ENCODE measurements around the gene RIPPLY1.

The RIPPLY1 gene, protein sequence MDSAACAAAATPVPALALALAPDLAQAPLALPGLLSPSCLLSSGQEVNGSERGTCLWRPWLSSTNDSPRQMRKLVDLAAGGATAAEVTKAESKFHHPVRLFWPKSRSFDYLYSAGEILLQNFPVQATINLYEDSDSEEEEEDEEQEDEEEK

DNA sequence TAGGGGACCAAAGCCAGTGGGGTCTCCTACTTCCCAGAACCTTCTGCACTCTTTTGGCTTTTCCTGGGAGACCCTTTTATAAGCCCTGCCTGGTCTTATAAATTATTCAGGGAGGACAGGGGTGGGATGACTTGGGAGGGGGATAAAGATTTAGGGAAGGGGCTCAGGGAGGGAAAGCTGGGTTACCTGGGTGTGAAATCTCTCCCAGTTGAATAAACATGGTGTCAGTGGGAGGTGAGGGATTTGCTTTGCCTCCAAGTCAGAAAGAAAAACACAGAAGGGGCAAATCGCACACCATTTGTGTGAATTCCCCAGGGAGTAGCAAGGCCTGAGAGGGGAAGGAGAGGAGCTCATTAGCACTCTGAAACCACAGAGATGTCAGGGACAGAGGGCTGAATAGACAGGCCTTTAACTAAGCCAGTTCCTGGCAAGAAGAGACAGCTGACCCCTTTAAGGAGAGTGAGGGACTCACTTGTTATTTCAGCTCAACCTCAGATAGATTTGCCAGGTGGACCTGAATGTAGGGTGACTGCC lies at the start of gene RIPPLY1:
Gene RIPPLY1, minus strand, starts transcription at position 51 of the 534 bp plus-strand sequence. CDS start 54 bp downstream, outside the sequence.
- DNase-seq (ENCODE audit: low read depth in 1 of 2, low spot score in 1 of 2) = no peak

DNA sequence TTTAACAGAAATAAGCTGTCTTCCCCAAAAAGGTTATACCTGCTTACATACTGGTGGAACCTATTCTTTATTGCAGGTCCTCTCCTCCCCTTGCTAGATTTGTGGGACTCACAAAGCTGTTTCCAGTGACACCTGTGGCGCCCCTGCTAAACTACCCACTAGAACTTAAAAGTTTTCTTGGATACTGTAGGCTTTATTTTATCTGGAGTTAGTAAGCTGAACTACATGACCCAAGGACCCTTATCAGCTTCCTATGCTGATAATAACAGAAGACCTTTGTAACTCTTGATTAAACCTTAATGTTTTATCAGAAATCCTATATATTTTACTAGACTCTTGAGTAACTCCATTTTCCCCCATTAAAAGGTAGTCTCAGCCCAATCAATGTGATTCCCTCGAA lies 49.4 kb upstream of the RIPPLY1 start:
- DNase-seq (ENCODE audit: low read depth in 1 of 2, low spot score in 1 of 2) = no peak

DNA sequence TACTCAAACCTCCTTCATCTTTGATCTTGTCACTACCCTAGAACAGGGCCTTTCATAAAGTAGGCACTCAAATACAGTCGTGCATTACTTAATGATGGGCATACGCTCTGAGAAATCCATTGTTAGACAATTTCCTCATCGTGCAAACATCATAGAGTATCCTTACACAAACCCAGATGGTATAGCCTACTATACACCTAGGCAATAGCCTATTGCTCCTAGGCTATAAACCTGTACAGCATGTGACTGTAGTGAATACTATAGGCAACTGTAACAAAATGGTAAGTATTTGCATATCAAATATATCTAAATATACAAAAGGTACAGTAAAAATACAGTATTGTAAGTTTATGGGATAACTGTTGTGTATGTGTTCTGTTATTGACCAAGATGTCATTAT lies 48.9 kb upstream of the RIPPLY1 start:
- DNase-seq (ENCODE audit: low read depth in 1 of 2, low spot score in 1 of 2) = no peak

DNA sequence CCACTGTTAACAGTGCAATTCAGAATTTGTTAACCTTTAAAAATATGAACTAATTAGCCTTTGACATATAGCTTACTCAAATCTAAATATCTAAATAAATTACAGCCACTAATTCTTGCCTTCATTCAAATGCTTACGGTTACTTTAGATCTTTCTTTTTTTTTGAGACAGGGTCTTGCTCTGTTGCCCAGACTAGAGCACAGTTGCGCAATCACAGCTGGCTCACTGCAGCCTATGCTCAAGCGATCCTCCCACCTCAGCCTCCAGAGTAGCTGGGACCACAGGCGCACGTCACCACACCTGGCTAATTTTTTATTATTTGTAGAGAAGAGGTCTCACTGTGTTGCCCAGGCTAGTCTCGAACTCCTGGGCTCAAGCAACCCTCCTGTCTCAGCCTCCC lies 48.1 kb upstream of the RIPPLY1 start:
- no peak for DNase-seq (ENCODE audit: low read depth in 1 of 2, low spot score in 1 of 2)

DNA sequence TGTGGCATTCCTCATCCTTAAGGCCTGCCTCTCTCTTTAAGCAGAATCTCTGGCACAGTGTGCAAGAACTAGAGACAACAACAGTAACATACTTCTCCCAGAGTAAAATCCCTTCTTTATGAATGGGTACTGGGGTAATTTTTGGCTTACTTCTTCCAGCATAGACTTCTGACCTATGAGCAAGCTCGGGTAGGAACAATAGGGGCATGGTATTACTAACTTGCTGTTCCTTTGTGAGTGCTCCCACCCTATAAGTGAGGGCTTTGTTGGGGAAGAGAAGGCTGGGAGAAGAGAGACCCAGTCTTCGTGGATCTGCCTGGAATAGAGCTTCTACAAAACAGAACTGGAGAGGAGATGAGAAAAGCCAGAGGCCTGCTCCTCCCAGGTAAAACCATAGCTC lies 47.2 kb upstream of the RIPPLY1 start:
- no peak for DNase-seq (ENCODE audit: low read depth in 1 of 2, low spot score in 1 of 2)

DNA sequence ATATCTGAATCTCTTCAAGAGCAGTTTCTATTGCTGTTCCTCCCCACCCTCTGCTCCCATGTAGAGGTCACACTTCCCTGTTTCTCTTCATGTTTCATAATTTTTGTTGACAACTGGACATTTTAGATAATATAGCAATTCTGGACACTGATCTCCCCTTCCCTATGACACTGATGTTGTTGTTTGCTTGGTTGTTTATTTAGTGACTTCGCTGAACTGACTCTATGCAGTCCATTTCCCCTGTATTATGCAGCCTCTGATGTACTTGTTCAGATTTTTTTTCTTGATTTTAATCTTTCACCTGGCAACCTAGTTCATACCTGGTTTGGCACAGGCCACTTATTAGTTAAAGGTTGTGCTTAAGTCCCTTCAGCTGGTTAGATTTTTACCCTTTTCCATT lies 46.2 kb upstream of the RIPPLY1 start:
- no peak for DNase-seq (ENCODE audit: low read depth in 1 of 2, low spot score in 1 of 2)

DNA sequence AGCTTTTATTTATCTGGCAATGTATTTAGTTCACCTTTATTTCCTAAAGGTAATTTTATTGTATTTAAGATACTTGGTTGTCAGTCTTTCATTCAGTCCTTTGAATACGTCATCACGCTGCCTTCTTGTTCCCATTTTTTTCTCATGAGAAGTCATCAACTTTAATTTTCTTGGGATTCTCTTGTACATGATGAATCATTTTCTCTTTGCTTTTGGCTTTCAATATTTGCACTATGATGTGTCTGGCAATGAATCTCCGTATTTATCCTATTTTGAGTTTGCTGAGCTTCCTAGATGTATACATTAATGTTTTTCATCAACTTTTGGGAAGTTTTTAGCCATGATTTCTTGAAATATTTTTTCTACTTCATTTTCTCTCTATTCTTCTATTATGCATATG lies 45.5 kb upstream of the RIPPLY1 start:
- DNase-seq (ENCODE audit: low read depth in 1 of 2, low spot score in 1 of 2) = no peak

DNA sequence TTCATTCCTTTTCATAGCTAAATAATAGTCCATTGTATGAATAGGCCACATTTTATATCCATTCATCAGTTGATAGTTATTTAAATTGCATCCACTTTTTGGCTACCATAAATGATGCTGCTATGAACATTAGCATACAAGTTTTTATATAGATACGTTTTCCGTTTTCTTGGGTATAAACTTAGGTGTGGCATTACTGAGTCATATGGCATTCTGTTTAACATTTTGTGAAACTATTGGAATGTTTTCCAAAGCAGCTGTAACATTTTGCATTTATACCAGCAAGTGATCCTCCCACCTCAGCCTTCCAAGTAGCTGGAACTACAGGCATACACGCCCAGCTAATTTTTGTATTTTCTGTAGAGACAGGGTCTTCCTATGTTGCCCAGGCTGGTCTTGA lies 43.3 kb upstream of the RIPPLY1 start:
- no peak for DNase-seq (ENCODE audit: low read depth in 1 of 2, low spot score in 1 of 2)

DNA sequence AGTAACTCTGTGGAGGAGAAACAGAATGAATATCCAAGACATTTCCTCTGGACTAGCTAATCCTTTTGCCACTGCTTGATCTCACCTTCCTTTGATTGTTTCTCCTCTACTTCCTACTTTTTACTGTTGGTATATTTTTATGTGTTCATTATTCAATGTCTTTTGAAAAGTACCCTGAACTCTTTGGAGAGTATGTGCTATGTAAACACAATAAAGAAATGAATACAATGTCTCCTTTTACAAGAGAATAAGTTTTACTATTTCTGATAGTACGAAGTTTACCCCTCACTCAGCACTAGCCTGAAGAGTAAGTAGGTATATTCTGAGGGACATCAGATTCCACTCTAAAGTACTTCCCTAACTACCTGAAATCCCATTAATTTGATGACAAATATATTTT lies 36.9 kb upstream of the RIPPLY1 start:
- no peak for DNase-seq (ENCODE audit: low read depth in 1 of 2, low spot score in 1 of 2)

DNA sequence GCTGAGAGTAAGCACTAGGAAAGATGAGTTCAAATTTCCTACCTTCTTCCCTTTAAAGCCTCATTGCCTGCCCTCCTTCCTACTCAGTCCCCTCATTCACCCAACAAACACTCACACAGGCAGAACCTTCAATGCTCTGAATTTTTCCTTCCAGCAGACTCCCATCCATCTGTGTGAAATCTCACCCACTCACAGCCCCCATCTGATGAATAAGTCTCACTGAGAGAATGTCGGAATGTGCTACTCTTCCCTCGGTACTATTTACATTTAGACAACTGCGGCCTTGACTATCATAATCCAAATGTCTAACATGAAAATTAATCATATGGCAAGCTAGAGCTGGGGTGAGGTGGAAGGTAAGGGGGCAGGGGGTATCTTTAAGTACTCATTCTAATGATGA lies 36.4 kb upstream of the RIPPLY1 start:
- no peak for DNase-seq (ENCODE audit: low read depth in 1 of 2, low spot score in 1 of 2)

DNA sequence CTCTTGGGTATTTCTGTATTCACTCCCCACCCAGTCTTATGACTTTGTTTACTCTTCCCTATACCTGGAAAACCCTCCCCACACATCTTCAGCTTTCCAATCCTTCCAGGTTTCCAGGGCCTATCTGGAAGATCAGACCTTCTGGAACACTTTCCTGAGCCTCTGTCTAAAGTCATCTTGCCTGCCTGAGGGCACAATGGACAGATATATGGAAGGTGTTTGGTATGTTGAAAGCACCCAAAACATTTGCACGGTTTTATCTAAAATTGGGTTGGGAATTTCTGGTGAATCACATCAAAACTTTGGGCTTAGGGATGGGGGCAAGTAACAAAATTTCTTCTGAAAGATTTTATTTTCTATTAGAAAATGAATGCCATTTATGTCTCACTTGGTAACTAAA lies 33.1 kb upstream of the RIPPLY1 start:
- DNase-seq (ENCODE audit: low read depth in 1 of 2, low spot score in 1 of 2) = no peak

DNA sequence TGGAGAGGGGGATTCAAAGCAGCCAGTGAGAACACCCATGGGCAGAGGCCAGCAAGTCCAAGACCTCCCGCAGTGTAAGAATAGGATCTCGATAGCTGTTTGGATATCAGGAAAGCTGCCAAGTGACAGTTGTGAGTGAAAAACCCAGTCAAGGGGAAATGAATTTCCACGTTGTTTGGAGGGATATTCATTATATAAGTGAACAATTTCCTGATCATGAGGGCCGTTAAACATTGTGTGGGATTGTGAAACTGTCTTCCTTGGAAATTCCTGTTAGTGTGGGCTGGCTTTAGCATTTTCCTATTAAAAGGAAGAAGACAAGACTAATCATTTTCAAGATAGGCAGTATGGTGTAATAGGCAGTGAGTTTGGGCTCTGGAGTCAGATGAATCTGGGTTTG lies 32.0 kb upstream of the RIPPLY1 start:
- DNase-seq (ENCODE audit: low read depth in 1 of 2, low spot score in 1 of 2) = no peak

DNA sequence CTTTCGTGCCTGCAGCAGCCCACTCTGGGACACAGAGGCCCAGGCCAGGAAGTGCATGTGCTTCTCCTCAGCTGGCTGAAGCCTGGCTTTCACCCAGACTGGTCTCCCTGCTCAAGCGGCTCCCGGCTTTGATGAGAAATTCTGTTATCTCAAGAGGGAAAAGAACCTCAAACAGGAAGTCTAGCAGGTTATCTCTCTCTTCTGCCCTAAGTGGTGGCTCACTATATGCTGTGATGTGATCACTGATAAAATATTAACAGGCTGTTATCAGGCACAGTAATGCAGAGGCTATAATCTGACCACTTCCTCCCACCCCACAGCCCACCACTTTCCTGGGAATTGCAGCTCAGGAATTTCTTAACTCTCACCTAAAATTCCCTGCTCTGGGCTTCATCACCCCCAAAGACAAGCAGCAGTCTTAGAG lies 30.4 kb upstream of the RIPPLY1 start:
- no peak for DNase-seq (ENCODE audit: low read depth in 1 of 2, low spot score in 1 of 2)

DNA sequence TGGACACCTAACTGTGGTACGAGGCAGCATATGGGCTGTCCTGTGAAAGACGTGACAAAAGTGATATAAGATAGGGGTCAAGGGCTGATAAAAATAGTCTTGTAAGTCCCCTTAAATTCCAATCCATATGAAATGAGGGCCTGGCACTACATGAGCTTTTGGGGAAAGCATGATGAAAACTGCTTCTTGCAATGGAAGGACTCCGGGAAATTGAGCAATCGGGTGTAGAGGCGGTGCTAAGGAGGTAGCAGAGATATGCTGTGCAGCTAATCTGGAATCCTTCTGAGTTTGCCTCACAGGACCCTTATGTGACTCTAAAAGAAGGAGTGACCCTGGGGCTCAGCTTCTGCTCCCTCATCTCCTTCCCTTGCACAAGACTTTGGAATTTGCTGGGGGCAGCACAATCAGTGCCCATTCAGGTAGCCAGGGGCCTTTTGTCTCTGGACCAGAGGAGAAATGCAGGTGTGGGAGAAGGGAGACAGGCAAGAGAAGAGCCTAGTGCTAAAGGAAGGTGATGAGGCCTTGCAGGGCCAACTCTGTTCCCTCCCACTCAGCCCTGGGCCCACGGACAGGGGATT lies 29.9 kb upstream of the RIPPLY1 start:
- DNase-seq (ENCODE audit: low read depth in 1 of 2, low spot score in 1 of 2) = no peak

DNA sequence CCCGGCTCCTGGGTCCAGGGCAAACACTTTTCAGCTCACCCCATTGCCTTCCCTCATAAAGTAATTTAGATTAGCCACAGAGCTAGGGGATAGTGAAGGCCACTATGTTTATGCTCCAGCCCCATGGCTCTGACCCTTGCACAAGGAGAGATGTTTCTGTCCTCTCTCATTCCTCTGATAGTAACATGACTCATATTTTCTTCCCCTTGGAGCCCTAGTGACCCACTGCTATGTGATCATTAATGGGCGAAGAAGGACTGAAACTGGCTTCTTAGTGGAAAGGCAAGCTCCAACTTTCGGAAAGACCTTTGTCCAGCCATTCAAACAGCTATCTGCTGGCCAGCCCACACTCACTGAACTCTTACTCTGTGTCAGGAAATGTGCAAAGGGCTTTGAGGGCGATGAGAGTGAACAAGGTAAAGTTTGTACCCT lies 29.4 kb upstream of the RIPPLY1 start:
- no peak for DNase-seq (ENCODE audit: low read depth in 1 of 2, low spot score in 1 of 2)

DNA sequence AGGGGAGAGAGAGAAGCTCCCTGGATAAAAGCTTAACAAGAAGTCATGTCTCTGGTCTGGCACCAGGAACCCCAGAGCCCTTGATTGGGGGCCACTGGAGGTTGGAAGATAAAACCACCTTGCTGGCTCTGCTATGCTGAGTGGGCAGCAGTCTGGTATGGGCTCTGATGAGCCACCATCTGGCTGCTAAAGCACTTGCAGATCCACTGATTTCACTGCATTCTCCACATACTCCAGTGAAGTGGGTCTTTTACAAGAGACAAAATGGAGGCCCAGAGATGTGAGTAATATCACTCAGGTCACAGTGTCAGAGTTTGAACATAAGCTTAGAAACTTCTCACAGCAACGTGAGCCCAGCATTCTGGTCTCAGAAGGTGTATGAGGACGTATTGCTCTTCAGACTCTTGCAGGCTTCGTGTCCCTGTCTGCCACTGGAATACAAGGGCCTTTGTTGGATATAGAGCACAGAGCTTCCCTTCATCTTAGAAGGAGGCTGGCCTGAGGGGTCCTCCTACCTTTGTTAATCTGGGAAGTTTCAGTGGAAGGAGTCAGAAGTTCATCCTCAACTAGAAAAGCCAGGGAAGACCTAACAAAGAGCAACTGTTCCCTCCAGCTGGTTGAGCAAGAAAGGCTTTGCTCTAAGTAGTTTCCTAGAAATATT lies 28.8 kb upstream of the RIPPLY1 start:
- no peak for DNase-seq (ENCODE audit: low read depth in 1 of 2, low spot score in 1 of 2)

DNA sequence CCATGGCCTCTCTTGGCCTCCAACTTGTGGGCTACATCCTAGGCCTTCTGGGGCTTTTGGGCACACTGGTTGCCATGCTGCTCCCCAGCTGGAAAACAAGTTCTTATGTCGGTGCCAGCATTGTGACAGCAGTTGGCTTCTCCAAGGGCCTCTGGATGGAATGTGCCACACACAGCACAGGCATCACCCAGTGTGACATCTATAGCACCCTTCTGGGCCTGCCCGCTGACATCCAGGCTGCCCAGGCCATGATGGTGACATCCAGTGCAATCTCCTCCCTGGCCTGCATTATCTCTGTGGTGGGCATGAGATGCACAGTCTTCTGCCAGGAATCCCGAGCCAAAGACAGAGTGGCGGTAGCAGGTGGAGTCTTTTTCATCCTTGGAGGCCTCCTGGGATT lies 25.1 kb upstream of the RIPPLY1 start:
- no peak for DNase-seq (ENCODE audit: low read depth in 1 of 2, low spot score in 1 of 2)

DNA sequence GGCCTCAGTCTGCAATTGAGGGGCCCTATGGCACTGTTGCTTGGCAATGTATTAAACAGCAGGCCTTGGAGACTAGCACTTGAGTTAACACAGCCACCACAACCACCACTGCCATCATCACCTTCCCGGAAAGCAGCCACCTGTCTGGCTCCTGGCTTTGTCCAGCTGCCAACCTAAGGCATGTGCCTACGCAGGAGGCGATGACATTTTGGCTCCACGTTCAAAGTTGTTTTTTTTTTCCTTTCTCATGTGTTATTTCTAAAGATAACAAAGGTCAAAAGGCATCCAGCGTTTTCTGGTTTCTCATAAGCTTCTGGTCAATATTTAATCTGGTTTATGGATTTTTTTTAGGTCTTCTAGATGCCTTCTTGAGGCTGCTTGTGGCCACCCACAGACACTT lies 24.6 kb upstream of the RIPPLY1 start:
- no peak for DNase-seq (ENCODE audit: low read depth in 1 of 2, low spot score in 1 of 2)

DNA sequence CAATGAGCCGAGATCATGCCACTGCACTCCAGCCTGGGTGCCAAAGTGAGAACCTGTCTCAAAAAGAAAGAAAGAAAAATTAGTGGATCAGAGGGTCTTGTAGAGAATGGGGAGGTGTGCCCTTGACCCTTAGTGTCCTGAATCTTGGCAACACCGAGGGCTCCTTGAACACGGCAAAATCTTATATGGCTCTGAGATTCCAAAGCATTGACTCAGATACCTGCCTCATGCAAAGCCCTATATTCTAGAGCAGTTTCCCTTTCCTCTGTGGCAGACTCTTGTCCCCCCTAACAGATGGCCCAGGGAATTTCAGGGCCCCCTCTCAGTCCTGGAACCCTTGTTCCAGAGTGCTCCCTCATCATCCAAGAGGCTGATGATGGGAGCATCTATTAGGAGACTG lies 23.9 kb upstream of the RIPPLY1 start:
- DNase-seq (ENCODE audit: low read depth in 1 of 2, low spot score in 1 of 2) = no peak

DNA sequence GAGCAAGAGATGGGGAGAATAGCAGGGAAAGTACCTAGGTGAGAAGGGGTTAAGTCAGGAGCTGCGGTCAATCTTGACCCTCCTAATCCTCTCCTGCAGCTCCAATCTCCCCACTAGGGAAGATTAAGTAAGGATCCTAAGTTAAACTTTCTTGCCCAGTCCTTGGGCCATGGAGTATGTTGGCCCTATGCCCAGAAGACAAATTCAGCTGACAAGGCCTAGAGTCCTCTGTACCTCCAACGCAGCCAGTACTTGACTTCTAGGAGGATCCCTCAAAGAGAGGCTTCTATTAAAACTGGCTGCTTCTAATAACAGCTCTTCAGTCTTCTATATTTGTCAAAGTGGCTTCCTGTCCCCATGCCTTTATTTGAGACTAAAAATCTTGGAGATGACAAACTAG lies 18.5 kb upstream of the RIPPLY1 start:
- no peak for DNase-seq (ENCODE audit: low read depth in 1 of 2, low spot score in 1 of 2)

DNA sequence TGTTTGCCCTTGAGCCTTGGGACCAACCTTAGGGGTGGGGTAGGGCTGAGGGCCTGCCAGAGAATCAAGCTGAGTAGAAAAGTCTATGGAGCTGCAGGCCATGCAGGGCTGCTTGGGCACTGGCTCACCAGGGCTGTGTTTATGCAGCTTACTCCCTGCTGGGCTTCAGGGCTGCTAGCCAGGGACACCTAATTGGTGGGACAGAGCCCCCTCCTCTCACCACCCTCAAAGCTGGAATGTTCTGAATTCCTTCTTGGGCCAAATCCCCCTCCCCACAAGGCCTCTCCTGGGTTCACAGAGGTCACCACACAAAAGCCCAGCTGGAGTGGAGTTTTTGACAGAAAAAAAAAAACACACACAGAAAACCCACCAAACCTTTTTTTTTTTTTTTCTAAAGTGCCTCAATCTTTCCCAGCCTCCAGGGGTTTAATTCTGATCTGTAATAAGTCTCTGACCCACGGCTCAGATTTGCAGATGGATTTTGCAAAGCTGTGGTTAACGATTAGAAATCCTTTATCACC lies 16.9 kb upstream of the RIPPLY1 start, which contains the start of gene CLDN2:
Gene CLDN2, plus strand, starts transcription at position 471 of the 521 bp plus-strand sequence. CDS start 7,827 bp downstream, outside the sequence.
- no peak for DNase-seq (ENCODE audit: low read depth in 1 of 2, low spot score in 1 of 2)

DNA sequence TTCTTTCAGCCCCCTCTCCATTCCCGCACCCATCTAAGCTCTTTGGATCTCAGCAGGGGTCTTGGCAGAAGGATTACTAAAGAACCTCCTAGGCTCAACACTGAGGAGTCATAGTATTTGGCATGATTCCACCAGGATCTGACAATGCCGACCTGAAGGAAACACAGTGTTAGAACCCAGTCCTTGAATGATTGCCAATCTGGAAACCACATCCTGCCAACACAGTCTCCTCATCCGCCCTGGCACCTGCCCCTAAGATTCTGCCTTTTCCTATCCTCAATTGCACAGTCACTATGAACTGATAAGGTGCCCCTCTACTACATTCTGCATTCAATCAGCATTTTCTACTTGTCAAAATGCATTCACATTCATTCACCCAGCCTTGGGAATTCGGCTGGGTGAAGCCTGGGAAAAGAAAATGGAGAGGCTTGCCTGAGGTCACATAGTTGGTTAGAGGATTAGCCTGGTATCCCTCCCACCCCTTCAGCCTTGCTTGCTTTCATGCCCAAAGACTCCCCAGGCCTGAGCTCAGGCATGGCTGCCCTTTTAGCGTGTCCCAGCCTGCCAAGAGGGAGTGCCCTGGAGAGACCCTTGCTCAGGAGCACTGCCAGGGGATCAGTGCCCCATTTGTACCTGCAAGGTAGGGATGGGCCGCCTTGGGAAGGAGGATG lies 14.8 kb upstream of the RIPPLY1 start:
- DNase-seq (ENCODE audit: low read depth in 1 of 2, low spot score in 1 of 2) = no peak
